Smooth muscle cell (in vitro differentiated cells): ENCODE results near the gene SOCS2. TPM values are rescaled to one million over a fixed set of nuclear protein-coding genes. Genes with fewer than 3 reads are reported as not detected.

ENCODE experiments used
- DNase-seq: peaks from one replicate; lab custom pipeline; 2025; ENCODE audit not compliant: unreplicated experiment; lab: John Stamatoyannopoulos, UW
- H2AFZ ChIP-seq: fragments of 200-600 bp; sonication (generic); 2 replicates; pipeline ENCODE4 v1.6.0; 2016; ENCODE audit warnings: antibody characterized with exemption, low read depth, mild to moderate bottlenecking
- H3F3A ChIP-seq: fragments of 200-600 bp; sonication (generic); 2 replicates; pipeline ENCODE4 v1.6.0; 2017; ENCODE audit warnings: antibody characterized with exemption, low read depth
- H3K27ac ChIP-seq: fragments of 200-600 bp; sonication (generic); 2 replicates; pipeline ENCODE4 v1.5.1; 2016; ENCODE audit warnings: low read depth, mild to moderate bottlenecking
- H3K27me3 ChIP-seq: fragments of 200-600 bp; sonication (generic); 2 replicates; pipeline ENCODE4 v1.6.1; 2016; ENCODE audit warnings: low read depth, mild to moderate bottlenecking
- H3K36me3 ChIP-seq: fragments of 200-600 bp; sonication (generic); 2 replicates; pipeline ENCODE4 v1.5.1; 2016; ENCODE audit warnings: low read depth
- H3K4me1 ChIP-seq: fragments of 200-600 bp; sonication (generic); 2 replicates; pipeline ENCODE4 v1.5.1; 2016; ENCODE audit warnings: low read depth
- H3K4me2 ChIP-seq: fragments of 200-600 bp; sonication (generic); 2 replicates; pipeline ENCODE4 v1.6.0; 2016; ENCODE audit warnings: mild to moderate bottlenecking
- H3K4me3 ChIP-seq: fragments of 200-600 bp; sonication (generic); 2 replicates; pipeline ENCODE4 v1.5.1; 2016; ENCODE audit warnings: mild to moderate bottlenecking
- H3K79me2 ChIP-seq: fragments of 200-600 bp; sonication (generic); 2 replicates; pipeline ENCODE4 v1.6.0; 2016; ENCODE audit warnings: low read depth, mild to moderate bottlenecking
- H3K9ac ChIP-seq: fragments of 200-600 bp; sonication (generic); 2 replicates; pipeline ENCODE4 v1.6.0; 2016; ENCODE audit warnings: low read depth
- H3K9me3 ChIP-seq: fragments of 200-600 bp; sonication (generic); replicated peaks from 2 replicates; pipeline ENCODE4 v1.5.1; 2016; ENCODE audit warnings: low read depth
- H4K20me1 ChIP-seq: fragments of 200-600 bp; sonication (generic); 2 replicates; pipeline ENCODE4 v1.6.0; 2016; ENCODE audit warnings: low read depth
- CTCF ChIP-seq: fragments of 200-600 bp; sonication (generic); IDR thresholded peaks from 2 replicates; pipeline ENCODE4 v1.5.1; 2017; ENCODE audit warnings: borderline replicate concordance, mild to moderate bottlenecking, antibody characterized with exemption; ENCODE audit not compliant: insufficient read depth, poor library complexity, severe bottlenecking
- WGBS: methylation state at CpG from one replicate; pipeline ENCODE4 v1.1.7; 2016; ENCODE audit warnings: low lambda C conversion rate; 5-methylcytosine and 5-hydroxymethylcytosine counted together
- polyA plus RNA-seq: library from polyadenylated mRNA; unstranded; fragments of >200 nt; fragmentation: Nextera tagmentation; extraction: Ambion mirVana; gene quantifications from 2 replicates; pipeline ENCODE4 v1.2.1, GENCODE V29; 2016
- total RNA-seq: library from RNA; depleted of rRNA; stranded (reverse); fragments of >200 nt; gene quantifications from 2 replicates; pipeline ENCODE4 v1.2.3, GENCODE V29; 2014

Gene SOCS2
- total and polyA plus RNA-seq, 2 experiments from 2014 or later, result 4.9 to 18.6 TPM

GRCh38 chr12:93599192-93599591 is 26.7 kb downstream of the SOCS2 start:
- no peak overlapping the region for H3K27ac ChIP-seq
- no peaks in the 10 kb centered on the region for H3K9me3 ChIP-seq
- no peak overlapping the region for H3K9ac ChIP-seq
- H3K79me2 ChIP-seq, result no peaks in the 10 kb centered on the region
- TF ChIP-seq CTCF, result no peak
- H3F3A ChIP-seq, result no peaks in the 10 kb centered on the region
- no peaks in the 10 kb centered on the region for H3K36me3 ChIP-seq
- DNase-seq, result no peak
- H3K4me1 ChIP-seq, result no peaks in the 10 kb centered on the region
- H3K27me3 ChIP-seq, result no peaks in the 10 kb centered on the region
- WGBS, result 96% methylated on average over 3 of the region's 3 CpGs
- H3K4me3 ChIP-seq, result no peak overlapping the region
- H4K20me1 ChIP-seq, result no peaks in the 10 kb centered on the region
- H2AFZ ChIP-seq, result no peak overlapping the region
- H3K4me2 ChIP-seq, result no peak overlapping the region

- 84% methylated on average over 2 of the region's 2 CpGs for WGBS
- DNase-seq, result no peak
- no peaks in the 10 kb centered on the region for H4K20me1 ChIP-seq
- no peak for TF ChIP-seq CTCF
- no peaks in the 10 kb centered on the region for H3K9me3 ChIP-seq
- H2AFZ ChIP-seq, result no peak overlapping the region
- no peaks in the 10 kb centered on the region for H3F3A ChIP-seq
- H3K4me2 ChIP-seq, result no peak overlapping the region
- no peak overlapping the region for H3K4me3 ChIP-seq
- H3K79me2 ChIP-seq, result no peaks in the 10 kb centered on the region
- no peak overlapping the region for H3K27ac ChIP-seq
- no peak overlapping the region for H3K9ac ChIP-seq
- H3K27me3 ChIP-seq, result no peaks in the 10 kb centered on the region
- H3K4me1 ChIP-seq, result no peaks in the 10 kb centered on the region
- H3K36me3 ChIP-seq, result no peaks in the 10 kb centered on the region
Measured at GRCh38 chr12:93601591-93601990, 29.1 kb downstream of the SOCS2 start.

GRCh38 chr12:93602897-93603668 is 30.6 kb downstream of the SOCS2 start:
- H4K20me1 ChIP-seq, result no peaks in the 10 kb centered on the region
- WGBS, result 73% methylated on average over 8 of the region's 8 CpGs
- no peak overlapping the region for H3K4me3 ChIP-seq
- H3K27ac ChIP-seq, result no peak overlapping the region
- no peak for TF ChIP-seq CTCF
- no peaks in the 10 kb centered on the region for H3F3A ChIP-seq
- DNase-seq, result no peak
- no peaks in the 10 kb centered on the region for H3K27me3 ChIP-seq
- no peak overlapping the region for H2AFZ ChIP-seq
- no peaks in the 10 kb centered on the region for H3K9me3 ChIP-seq
- H3K4me2 ChIP-seq, result no peak overlapping the region
- H3K4me1 ChIP-seq, result no peaks in the 10 kb centered on the region
- H3K9ac ChIP-seq, result no peak overlapping the region
- no peaks in the 10 kb centered on the region for H3K79me2 ChIP-seq
- no peaks in the 10 kb centered on the region for H3K36me3 ChIP-seq

GRCh38 chr12:93603762-93604161 is 31.3 kb downstream of the SOCS2 start:
- H3K9me3 ChIP-seq, result no peaks in the 10 kb centered on the region
- no peak overlapping the region for H2AFZ ChIP-seq
- H3K36me3 ChIP-seq, result no peaks in the 10 kb centered on the region
- no peaks in the 10 kb centered on the region for H3F3A ChIP-seq
- no peak overlapping the region for H3K9ac ChIP-seq
- H4K20me1 ChIP-seq, result no peaks in the 10 kb centered on the region
- no peaks in the 10 kb centered on the region for H3K79me2 ChIP-seq
- no peak overlapping the region for H3K4me2 ChIP-seq
- WGBS, result 47% methylated on average over 4 of the region's 4 CpGs
- no peak overlapping the region for H3K4me3 ChIP-seq
- no peak for DNase-seq
- H3K4me1 ChIP-seq, result no peaks in the 10 kb centered on the region
- no peak for TF ChIP-seq CTCF
- H3K27ac ChIP-seq, result no peak overlapping the region
- H3K27me3 ChIP-seq, result no peaks in the 10 kb centered on the region
